GM12872 (cell line): Measurements from ENCODE around the gene CRYBA4.
A peak's percentile ranks its signal among the peaks of the same experiment; 100 is the strongest.

Experiments used
- TF ChIP-seq, protein P1 (sequence below): IDR thresholded peaks from 3 replicates; pipeline ENCODE4 v1.5.1; 2011; ENCODE audit warnings: low read depth, mild to moderate bottlenecking, low read length, moderate library complexity; ENCODE audit not compliant: insufficient read depth

Gene CRYBA4

DNA sequence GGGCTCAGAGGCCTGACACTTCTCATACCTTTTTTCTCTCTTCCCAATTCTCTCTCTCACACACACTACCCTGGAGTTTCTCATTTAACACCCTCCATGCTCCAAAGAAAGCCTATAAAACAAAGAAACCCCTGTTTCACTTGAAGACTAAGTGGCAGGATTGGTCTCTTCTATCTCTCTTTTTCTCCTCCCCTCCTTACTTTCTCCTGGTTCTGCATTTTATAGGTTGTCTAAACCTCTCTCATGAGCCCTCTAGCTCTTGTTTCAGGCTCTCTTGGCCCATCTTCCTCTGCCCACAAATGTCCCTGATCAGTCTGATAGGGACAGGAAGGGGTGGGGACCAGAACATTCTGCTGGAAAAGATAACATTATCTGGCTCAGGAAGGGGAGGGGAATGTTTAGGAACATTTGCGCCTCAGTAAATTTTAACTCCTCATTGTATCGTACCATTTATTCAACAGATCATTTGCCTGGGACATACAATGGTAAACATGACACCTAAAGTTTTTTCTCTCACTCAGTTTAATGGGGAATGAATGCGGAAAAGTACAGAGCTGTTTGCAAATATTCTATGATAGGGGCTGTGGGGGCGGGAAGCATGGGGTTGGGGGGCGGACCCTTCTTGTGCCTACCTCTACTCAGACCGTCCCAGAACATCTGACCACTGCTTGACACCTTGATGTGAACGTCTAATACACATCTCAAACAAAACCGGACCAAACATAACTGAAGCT, 10.8 kb downstream of the CRYBA4 start:
- TF ChIP-seq, protein P1, sequence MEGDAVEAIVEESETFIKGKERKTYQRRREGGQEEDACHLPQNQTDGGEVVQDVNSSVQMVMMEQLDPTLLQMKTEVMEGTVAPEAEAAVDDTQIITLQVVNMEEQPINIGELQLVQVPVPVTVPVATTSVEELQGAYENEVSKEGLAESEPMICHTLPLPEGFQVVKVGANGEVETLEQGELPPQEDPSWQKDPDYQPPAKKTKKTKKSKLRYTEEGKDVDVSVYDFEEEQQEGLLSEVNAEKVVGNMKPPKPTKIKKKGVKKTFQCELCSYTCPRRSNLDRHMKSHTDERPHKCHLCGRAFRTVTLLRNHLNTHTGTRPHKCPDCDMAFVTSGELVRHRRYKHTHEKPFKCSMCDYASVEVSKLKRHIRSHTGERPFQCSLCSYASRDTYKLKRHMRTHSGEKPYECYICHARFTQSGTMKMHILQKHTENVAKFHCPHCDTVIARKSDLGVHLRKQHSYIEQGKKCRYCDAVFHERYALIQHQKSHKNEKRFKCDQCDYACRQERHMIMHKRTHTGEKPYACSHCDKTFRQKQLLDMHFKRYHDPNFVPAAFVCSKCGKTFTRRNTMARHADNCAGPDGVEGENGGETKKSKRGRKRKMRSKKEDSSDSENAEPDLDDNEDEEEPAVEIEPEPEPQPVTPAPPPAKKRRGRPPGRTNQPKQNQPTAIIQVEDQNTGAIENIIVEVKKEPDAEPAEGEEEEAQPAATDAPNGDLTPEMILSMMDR, result no peak

GRCh38 chr22:26634189-26634588, 12.4 kb downstream of the CRYBA4 start:
- TF ChIP-seq, protein P1, result no peak

DNA sequence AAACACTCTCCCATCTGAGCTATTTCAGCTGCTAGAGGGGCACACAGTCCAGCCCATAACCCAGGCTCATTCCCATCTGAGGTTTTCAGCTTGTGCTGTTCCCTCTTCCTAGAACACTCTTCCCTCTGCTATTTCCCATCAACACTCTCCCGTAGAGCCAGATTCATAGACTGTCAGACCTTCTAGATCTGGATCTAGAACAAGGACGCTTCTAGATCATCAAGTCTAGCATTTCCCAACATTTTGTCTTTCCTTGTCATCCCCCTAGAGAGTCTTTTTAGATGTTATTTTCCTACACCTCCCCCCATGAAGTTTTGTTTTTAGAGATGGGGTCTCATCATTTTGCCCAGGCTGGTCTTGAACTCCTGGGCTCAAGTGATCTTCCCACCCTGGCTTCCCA, 13.4 kb downstream of the CRYBA4 start:
- TF ChIP-seq, protein P1, result no peak

DNA sequence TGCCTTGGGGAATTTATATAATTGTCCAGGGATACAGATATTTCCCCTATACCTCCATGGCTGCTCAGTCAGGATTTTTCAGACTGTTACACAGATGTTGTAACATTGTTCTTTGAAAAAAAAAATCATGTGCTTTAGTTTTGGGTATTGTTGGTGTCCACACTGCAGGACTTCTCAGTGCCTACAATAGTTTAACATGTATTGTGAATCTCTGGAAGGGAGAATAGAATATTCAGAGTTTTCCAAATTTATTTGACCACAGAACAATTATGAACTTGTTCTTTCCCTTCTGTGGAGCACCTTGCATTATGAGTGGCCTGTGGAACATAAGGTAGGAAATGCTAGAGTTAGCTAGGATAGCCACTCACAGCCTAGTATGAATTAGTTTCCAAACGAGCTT, 14.5 kb downstream of the CRYBA4 start:
- TF ChIP-seq, protein P1, result no peak

DNA sequence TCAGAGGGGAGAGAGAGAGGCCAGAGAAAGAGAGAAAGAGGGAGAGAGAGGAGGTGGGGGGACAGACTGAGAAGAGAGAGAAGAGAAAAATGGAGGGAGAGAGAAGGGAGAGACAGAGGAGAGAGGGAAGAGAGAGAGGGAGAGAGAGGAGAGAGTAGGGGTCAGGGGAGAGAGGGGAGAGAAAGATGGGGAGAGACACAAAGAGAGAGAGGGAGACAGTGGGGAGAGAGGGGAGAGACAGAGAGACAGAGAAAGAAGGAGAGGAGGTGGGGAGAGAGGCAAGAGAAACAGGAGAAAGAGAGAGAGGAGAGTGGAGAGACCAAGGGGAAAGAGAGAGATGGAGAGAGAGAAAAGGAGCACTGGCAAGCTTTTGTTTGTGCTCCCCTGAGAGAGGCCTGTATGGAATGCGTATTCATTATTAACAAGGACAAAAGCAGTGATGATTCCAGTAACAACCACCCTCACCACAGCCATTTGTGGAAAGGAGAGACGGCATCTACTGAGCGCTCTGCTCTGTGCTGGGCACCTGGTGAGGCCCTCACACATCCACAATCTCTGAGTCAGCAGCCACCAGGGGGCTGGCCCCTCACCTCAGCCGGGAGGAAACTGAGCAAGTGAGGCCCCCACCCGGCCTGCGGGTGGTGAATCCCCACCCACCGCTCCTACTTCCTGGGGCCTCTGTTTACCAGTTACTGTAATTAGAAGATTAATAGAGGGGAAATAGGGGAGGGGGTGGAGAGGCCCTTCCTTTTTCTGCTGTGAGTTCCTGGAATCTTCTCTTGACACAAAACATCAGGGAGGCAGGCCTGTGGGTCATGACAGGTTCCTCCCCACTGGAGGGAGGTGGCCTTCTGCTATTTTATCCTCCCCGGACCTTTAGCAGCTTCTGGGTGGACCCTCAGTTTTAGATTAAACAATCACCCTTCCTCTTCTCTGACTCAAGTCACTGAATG, 21.0 kb downstream of the CRYBA4 start:
- TF ChIP-seq, protein P1, result peak; percentile 49; the same call in 2 of the 3 replicates

- TF ChIP-seq, protein P1, result no peak
Measured at GRCh38 chr22:26643418-26644100, 21.8 kb downstream of the CRYBA4 start.

- TF ChIP-seq, protein P1, result no peak
Measured at GRCh38 chr22:26646158-26646557, 24.4 kb downstream of the CRYBA4 start.
